GM12878 (cell line): ENCODE data around the gene IL23R.

ENCODE experiments used
- BRCA1 ChIP-seq: IDR thresholded peaks from 2 replicates; pipeline ENCODE4 v1.6.1; 2011; ENCODE audit warnings: low read depth, low read length, improper control_type of control experiment
- JUND ChIP-seq: IDR thresholded peaks from 2 replicates; pipeline ENCODE4 v1.6.1; 2012; ENCODE audit warnings: low read depth, mild to moderate bottlenecking, low read length, improper control_type of control experiment, moderate library complexity
- POLR2A ChIP-seq: IDR thresholded peaks from 2 replicates; pipeline ENCODE4 v1.6.1; 2011; ENCODE audit warnings: low read depth, mild to moderate bottlenecking, low read length
- TF ChIP-seq, protein P1 (sequence below), 3 experiments: IDR thresholded peaks in 2 of 3; conservative IDR thresholded peaks in 1 of 3; 2 replicates each; pipeline ENCODE4 v1.5.1; 2011; ENCODE audit warnings: low read depth in 3 of 3, low read length in 3 of 3, mild to moderate bottlenecking in 3 of 3, control low read depth in 2 of 3, moderate library complexity in 2 of 3, inconsistent platforms in 1 of 3, mixed read lengths in 1 of 3; ENCODE audit not compliant: control insufficient read depth in 2 of 3, insufficient read depth in 1 of 3; ENCODE audit errors: extremely low read depth in 1 of 3
- TF ChIP-seq, protein P2 (sequence below): fragments of 450-650 bp; IDR thresholded peaks from 2 replicates; pipeline ENCODE4 v1.6.1; 2017; ENCODE audit warnings: mild to moderate bottlenecking, moderate library complexity

DNA sequence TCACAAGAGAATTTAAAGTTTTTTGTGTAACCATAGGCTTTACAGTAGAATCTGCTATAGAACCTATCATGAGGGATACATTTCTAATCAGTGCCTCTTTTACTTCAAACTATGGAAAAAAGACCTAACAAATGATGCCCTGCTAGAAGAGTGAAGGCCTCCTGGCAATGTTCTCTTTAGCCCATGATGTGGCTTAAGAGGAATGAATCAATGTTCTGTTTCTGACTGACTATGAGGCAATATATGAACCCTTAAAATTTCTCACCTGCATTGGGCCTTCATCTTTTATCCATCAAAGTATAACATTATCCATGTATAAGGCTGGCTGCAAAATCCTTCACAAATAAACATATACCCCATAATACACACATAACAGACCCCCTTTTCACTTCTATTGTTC is 75.8 kb downstream of the IL23R start:
- TF ChIP-seq, protein P1, sequence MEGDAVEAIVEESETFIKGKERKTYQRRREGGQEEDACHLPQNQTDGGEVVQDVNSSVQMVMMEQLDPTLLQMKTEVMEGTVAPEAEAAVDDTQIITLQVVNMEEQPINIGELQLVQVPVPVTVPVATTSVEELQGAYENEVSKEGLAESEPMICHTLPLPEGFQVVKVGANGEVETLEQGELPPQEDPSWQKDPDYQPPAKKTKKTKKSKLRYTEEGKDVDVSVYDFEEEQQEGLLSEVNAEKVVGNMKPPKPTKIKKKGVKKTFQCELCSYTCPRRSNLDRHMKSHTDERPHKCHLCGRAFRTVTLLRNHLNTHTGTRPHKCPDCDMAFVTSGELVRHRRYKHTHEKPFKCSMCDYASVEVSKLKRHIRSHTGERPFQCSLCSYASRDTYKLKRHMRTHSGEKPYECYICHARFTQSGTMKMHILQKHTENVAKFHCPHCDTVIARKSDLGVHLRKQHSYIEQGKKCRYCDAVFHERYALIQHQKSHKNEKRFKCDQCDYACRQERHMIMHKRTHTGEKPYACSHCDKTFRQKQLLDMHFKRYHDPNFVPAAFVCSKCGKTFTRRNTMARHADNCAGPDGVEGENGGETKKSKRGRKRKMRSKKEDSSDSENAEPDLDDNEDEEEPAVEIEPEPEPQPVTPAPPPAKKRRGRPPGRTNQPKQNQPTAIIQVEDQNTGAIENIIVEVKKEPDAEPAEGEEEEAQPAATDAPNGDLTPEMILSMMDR (IDR thresholded peaks at IDR 0.05 in 2 of 3, conservative IDR thresholded peaks at IDR 0.05 in 1 of 3; ENCODE audit: control insufficient read depth in 2 of 3, extremely low read depth in 1 of 3, insufficient read depth in 1 of 3, low read depth in 3 of 3, low read length in 3 of 3): no peak
- TF ChIP-seq POLR2A (no peak), BRCA1 (no peak), JUND (no peak)
- TF ChIP-seq, protein P2, sequence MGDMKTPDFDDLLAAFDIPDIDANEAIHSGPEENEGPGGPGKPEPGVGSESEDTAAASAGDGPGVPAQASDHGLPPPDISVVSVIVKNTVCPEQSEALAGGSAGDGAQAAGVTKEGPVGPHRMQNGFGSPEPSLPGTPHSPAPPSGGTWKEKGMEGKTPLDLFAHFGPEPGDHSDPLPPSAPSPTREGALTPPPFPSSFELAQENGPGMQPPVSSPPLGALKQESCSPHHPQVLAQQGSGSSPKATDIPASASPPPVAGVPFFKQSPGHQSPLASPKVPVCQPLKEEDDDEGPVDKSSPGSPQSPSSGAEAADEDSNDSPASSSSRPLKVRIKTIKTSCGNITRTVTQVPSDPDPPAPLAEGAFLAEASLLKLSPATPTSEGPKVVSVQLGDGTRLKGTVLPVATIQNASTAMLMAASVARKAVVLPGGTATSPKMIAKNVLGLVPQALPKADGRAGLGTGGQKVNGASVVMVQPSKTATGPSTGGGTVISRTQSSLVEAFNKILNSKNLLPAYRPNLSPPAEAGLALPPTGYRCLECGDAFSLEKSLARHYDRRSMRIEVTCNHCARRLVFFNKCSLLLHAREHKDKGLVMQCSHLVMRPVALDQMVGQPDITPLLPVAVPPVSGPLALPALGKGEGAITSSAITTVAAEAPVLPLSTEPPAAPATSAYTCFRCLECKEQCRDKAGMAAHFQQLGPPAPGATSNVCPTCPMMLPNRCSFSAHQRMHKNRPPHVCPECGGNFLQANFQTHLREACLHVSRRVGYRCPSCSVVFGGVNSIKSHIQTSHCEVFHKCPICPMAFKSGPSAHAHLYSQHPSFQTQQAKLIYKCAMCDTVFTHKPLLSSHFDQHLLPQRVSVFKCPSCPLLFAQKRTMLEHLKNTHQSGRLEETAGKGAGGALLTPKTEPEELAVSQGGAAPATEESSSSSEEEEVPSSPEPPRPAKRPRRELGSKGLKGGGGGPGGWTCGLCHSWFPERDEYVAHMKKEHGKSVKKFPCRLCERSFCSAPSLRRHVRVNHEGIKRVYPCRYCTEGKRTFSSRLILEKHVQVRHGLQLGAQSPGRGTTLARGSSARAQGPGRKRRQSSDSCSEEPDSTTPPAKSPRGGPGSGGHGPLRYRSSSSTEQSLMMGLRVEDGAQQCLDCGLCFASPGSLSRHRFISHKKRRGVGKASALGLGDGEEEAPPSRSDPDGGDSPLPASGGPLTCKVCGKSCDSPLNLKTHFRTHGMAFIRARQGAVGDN: no peak
